Measurements from ENCODE around the gene HOXD12.

Gene HOXD12, protein sequence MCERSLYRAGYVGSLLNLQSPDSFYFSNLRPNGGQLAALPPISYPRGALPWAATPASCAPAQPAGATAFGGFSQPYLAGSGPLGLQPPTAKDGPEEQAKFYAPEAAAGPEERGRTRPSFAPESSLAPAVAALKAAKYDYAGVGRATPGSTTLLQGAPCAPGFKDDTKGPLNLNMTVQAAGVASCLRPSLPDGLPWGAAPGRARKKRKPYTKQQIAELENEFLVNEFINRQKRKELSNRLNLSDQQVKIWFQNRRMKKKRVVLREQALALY

GRCh38 chr2:176099728-176100546 is at the start of gene HOXD12:
TSS of gene HOXD12 (plus strand) at chr2:176099795. CDS start at chr2:176099802, 7 bp downstream.
- DNase-seq, result no peak

GRCh38 chr2:176056406-176056805 is 43.2 kb upstream of the HOXD12 start:
- peak; percentile 94 for DNase-seq

DNA sequence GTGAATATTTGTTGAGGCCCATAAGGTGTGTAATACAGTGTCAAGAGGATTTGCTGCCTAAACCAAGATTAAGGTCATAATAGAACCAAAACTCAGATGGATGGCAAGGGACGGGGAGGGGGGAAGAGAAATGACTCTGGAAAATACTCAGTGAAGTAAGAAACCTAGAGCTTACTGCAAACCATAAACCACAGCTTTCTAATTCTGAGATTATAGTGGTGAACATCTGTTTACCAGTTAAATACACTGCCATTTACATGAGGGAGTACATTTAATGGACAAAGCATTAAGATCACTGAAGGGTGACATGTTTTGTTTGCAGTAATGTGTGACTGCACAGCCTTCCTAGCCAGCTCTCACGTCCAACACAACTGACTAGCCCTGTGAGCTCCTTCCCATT is 35.6 kb upstream of the HOXD12 start:
- peak; percentile 94 for DNase-seq

- DNase-seq, result no peak
Observed at GRCh38 chr2:176066645-176067588, 32.7 kb upstream of the HOXD12 start.

DNA sequence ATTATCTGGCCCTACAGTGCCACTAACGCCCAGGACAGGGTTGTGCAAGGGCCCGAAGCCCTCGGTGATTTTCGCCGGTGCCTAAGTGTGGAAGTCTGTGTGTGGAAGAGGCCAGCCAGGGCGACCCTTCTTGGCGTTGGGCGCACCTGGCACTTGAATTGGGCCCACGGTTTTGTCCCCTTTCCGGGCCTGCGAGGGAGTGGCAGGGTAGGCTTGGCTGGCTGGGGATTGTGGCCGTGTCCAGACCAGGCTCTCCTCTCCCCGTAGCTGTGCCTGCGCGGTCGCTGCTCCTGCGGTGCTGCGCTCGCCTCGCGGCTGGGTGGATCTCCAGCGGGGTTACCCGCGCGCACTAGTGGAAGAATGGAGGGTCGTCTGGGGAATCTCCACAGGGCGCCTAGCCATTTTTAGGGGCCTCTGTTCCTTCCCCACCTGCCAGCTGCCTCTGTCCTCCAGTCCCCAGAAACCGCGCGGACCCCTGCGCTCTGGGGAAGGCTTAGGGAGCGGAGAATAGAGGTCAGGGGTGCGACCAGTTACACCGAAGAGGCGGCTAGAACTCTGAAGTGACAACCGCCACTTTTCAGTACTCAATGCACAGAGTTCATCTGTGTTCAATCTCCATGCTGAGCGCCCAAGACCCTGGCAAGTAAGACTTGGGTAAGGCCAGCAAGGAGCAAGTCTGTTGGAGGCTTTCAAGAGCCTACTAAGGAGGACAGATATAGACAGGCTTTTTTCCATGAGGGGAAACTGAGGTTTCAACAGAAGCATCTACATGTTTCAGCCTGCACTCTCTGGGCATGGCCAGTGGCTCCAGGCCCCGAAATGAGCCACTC is 31.8 kb upstream of the HOXD12 start:
- no peak for DNase-seq

GRCh38 chr2:176068419-176068832 is 31.2 kb upstream of the HOXD12 start:
- DNase-seq, result no peak

DNA sequence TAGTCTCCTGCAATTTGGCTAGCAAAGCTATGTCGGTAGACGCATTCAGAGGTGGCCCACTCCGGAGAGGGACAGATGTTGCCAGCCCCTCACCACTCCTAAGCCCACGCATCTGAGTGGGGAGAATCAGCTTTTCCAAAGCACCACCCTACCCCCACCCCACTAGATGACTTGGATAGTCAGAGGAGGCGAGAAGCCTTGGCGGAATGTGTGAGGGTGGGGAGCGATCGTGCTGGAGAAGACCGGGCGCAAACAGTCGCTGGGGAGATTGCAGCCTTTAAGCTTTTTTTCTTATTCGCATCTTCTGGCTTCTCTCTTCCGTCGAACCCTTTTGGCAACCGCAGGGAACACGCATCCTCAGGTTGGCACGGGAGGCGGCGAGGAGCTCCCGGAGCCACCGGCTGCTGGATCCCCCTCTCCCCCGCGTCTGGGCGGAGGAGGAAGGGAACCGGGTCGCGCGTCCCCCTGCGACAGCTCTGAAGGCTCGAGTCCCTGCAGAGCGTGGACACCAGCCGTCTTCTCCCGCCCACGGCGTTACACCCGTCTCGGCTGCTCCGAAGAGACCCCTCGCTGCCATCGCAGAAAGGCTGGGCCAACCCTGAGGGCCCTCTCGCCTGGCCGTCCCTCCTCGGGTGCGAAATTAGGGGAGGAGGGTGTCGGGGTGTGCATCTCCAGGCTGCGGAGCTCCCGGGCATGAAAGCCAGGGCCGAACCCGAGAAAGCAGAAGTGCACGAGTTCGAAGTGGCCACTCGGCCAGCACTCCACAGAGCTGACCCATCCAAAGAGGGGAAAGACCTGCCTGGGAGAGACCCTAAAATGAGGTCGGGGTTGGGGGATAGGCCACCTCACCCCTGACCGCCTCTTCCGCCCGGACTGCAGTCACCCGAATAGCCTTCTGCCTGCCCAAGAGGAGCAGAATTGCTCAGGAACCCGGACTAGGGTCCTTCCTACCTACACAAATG is 28.0 kb upstream of the HOXD12 start:
- DNase-seq, result no peak

- DNase-seq, result no peak
Observed at GRCh38 chr2:176072292-176072669, 27.3 kb upstream of the HOXD12 start.

DNA sequence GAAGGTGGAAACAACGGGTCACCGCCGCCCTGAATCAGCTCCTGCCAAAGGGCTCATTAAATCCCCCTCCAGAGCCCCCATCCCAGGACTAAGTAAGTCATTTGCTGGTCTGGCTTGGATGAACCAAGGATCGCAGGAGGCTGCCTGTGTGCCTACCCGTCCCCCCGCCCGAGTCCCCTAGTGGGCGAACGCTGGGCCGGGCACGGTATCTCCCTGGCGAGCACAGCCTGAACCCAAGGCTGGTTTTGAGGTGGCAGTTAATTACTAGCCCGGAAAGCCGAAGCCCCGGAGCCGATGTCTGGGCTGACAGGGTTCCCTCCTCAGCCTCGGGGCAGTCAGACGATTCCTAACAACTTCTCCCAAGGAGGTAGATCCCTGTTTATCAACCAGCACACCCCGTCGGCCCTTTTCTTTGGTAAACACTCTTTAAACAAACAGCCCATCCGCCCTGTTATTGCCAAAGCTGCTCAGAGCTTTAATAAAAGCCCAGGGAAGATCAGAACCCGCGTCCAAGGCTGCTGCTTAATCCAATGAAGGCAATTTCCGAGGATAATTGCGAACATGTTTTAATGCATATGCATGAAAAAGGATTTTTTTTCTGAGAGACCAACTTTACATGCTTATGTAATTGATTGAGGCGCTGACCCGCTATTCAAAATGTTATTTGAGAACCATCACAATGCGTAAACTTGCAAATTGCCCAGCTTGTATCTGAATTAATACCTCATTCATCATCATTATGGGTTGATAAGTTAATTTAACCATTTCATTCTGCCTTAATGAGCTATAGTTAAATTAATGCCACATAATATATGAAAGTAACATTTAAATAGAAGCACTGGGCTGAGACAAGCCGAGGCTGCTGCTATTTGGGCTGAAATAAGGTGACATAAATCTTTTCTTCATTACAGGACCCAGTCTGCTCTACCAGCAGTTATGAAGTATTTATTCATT is 26.4 kb upstream of the HOXD12 start:
- DNase-seq, result peak; percentile 98

- peak; percentile 80 for DNase-seq
Observed at GRCh38 chr2:176074919-176075425, 24.6 kb upstream of the HOXD12 start.

GRCh38 chr2:176075481-176075880 is 24.1 kb upstream of the HOXD12 start:
- peak; percentile 87 for DNase-seq

DNA sequence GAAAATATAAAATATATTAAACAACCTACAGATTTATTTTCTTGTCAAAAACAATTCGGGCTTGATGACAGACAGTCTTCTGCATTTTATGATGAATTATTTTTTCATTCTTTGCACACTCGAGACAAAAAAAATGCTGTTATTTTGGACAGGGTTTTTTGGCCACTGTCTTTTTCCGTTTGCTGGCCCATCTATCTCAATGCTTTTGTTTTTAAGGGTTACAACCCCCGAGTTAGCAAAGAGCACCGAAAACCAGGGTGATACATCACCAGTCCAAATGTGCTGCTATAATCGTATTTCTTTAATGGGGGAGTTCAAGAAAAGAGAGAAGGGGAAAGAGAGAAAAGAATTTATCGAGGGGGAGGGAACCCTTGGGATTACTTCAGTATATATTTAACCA is 23.5 kb upstream of the HOXD12 start:
- DNase-seq, result no peak

DNA sequence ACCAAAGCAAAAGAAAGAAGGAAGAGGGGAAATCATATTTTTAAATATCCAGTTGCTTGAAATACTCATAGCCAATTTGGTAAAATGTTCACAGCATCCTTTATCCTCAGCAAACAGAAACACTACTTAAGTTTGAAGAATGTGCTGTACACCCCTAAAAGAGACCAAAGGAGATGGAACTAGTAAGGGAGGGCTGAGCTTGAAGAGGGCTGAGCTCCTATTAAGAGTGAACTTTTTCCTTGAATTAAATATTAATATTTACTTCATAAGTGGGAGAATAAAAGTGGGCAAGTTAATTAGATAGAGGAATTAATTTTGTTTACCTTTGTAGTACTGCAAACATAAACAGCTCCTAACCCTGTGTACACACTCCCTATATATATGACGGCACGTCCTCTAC is 22.8 kb upstream of the HOXD12 start:
- DNase-seq, result peak; percentile 61

DNA sequence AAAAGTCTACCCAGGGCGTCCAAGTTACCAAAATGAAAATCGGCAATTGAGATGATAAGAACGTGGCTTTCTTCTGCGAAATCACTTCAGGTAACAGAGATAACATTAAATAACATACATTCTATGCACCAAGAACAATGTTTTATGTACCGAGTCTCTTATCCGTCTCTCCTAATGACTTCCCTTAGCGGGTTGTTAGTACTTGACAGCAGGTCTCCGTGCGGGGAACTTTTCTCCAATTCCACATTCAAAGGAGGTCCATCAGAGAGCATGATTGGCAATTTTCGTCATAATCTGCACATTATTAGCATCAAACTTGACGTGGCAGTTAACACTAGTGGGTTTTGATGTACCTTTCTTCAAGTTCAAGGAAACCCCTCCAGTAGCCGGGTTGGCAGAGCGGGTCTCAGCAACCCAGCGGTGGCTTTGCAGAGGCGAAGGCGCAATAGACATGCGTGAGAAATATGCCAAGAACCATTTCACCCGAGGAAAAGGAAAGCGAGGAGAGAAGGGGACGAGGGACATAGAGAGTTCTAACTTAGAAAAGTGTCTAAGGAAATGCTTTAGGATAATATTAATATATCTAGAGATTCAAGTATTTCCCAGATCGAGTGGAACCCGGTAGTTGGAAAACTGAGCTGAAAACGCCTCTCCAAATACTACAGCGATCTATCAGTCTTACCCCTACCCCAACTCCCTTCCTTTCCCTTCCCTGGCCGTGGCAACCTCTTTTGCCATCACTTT is 20.9 kb upstream of the HOXD12 start:
- DNase-seq, result peak; percentile 74

- peak; percentile 84 for DNase-seq
Observed at GRCh38 chr2:176079285-176079830, 20.2 kb upstream of the HOXD12 start.

DNA sequence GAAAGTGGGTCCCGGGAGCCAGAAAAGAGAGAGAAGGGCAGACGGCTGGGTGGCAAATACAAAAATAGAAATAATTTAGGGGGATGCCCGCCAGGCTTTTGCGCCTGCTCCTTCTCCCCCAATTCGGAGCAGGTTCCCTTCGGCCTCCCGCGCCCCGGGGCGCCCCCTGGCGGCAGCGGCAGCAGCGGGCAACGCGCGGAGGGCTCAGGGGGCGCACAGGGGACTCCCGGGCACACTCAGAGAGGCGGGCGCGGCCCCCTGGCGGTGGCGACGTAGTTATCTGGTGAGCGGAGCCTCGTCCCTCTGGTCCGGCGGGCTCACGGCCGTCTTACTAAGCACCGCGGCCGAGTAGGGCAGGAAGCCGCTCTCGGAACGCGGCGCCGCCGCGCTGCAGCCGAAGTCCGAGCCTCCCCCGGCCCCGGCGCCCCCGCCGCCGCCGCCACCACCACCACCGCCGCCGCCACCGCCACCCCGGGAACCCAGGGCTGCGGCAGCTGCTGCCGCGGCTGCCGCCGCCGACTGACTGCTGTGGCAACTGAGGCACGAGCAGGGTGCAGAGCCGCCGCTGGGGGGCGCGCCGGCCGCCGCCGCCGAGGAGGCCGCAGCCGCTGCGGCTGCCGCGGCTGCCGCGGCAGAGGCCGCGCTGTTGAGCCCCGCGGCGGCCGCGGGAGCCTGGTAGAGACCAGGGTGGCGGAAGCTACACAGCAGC is 19.6 kb upstream of the HOXD12 start:
- peak; percentile 93 for DNase-seq

GRCh38 chr2:176080540-176081375 is 18.8 kb upstream of the HOXD12 start:
- DNase-seq, result no peak
